K562 (cell line): ENCODE measurements around the gene COL10A1. TPM values are rescaled to one million over a fixed set of nuclear protein-coding genes. Genes with fewer than 3 reads are reported as not detected.

ENCODE experiments used
- ATAC-seq: fragments of 200-7000 bp; cut with Tn5 transposase; 3 replicates; pipeline ENCODE4 v1.9.1; 2020; ENCODE audit warnings: moderate library complexity
- BruUV-seq: library from RNA; stranded (reverse); fragments of 400-500 nt; replicated peaks from 2 replicates; lab custom pipeline; 2021; lab: Mats Ljungman, UMichigan
- CTCF ChIA-PET: fragments of 300-600 bp; formaldehyde crosslinking; extraction: SDS; loops from one replicate; lab custom pipeline; 2021; ENCODE audit warnings: low intra/inter-chr PET ratio; lab: Yijun Ruan, JAX
- POLR2A ChIA-PET: fragments of 300-600, 350-650 bp; sonication (Branson Sonifier 250); formaldehyde crosslinking; extraction: SDS; loops from one replicate; lab custom pipeline; 2021; ENCODE audit warnings: antibody characterized with exemption, inconsistent platforms; lab: Yijun Ruan, JAX
- DNase-seq, 4 experiments: peaks; one replicate each; pipeline versions ENCODE4 v3.0.0 to v3.0.0-alpha.2; 2011 to 2018; ENCODE audit warnings: low spot score in 3 of 4, mixed read lengths in 3 of 4; ENCODE audit errors: extremely low read depth in 1 of 4
- FAIRE-seq: peaks from 2 replicates; lab custom pipeline; 2011; peaks lifted over from hg19 to GRCh38; lab: Jason Lieb, UNC
- H2AFZ ChIP-seq: 2 replicates; pipeline ENCODE4 v1.6.0; 2011; ENCODE audit warnings: low read depth, low read length, control low read depth, inconsistent platforms
- H3K27ac ChIP-seq: fragments of 200-600 bp; 3 replicates; pipeline ENCODE4 v1.8.0; 2011; ENCODE audit warnings: low read depth, mild to moderate bottlenecking, control low read depth, inconsistent platforms, low read length, moderate library complexity, mixed read lengths; ENCODE audit errors: extremely low read depth
- H3K27me3 ChIP-seq, 2 experiments: fragments of 300-600 bp in 1 of 2; 2 replicates in 1 of 2; 3 replicates in 1 of 2; pipeline versions ENCODE4 v1.6.0 to v1.8.0; 2011; ENCODE audit warnings: inconsistent platforms in 2 of 2, low read length in 2 of 2, mild to moderate bottlenecking in 1 of 2, mixed read lengths in 1 of 2, moderate library complexity in 1 of 2; ENCODE audit not compliant: control insufficient read depth in 2 of 2, insufficient read depth in 2 of 2
- H3K36me3 ChIP-seq: fragments of 300-600 bp; 3 replicates; pipeline ENCODE4 v1.8.0; 2011; ENCODE audit warnings: mild to moderate bottlenecking, low read length, inconsistent platforms; ENCODE audit not compliant: control insufficient read depth, insufficient read depth
- H3K4me1 ChIP-seq, 2 experiments: fragments of 200-600 bp in 1 of 2; replicated peaks in 1 of 2; 2 replicates in 1 of 2; 3 replicates in 1 of 2; pipeline versions ENCODE4 v1.5.1 to v1.8.0; 2011; ENCODE audit warnings: inconsistent platforms in 2 of 2, low read length in 2 of 2, mild to moderate bottlenecking in 1 of 2, mixed read lengths in 1 of 2, moderate library complexity in 1 of 2; ENCODE audit not compliant: control insufficient read depth in 2 of 2, insufficient read depth in 2 of 2
- H3K4me2 ChIP-seq: 2 replicates; pipeline ENCODE4 v1.6.1; 2011; ENCODE audit warnings: low read length, control low read depth, inconsistent platforms, mixed read lengths; ENCODE audit not compliant: insufficient read depth
- H3K4me3 ChIP-seq: fragments of 200-600 bp; sonication (generic), shearing (Covaris generic); 2 replicates; pipeline ENCODE4 v1.5.1; 2016; ENCODE audit warnings: control low read depth, inconsistent platforms
- H3K79me2 ChIP-seq: fragments of 200-600 bp; 3 replicates; pipeline ENCODE4 v1.8.0; 2011; ENCODE audit warnings: low read length, inconsistent platforms; ENCODE audit not compliant: control insufficient read depth, insufficient read depth
- H3K9ac ChIP-seq, 2 experiments: 2 replicates each; pipeline versions ENCODE4 v1.6.0 to v1.6.1; 2011; ENCODE audit warnings: low read depth in 2 of 2, low read length in 2 of 2, control low read depth in 1 of 2, inconsistent platforms in 1 of 2, mild to moderate bottlenecking in 1 of 2, mixed read lengths in 1 of 2; ENCODE audit not compliant: insufficient read depth in 1 of 2
- H3K9me1 ChIP-seq: one replicate; pipeline ENCODE4 v1.6.0; 2011; ENCODE audit warnings: inconsistent platforms, mild to moderate bottlenecking, low read length, moderate library complexity; ENCODE audit not compliant: control insufficient read depth, insufficient read depth
- H3K9me3 ChIP-seq: replicated peaks from 2 replicates; pipeline ENCODE4 v1.5.1; 2011; ENCODE audit warnings: low read depth, low read length, inconsistent platforms; ENCODE audit not compliant: control insufficient read depth, insufficient read depth
- H4K20me1 ChIP-seq: replicated peaks from 2 replicates; pipeline ENCODE4 v1.6.1; 2011; ENCODE audit warnings: low read length, inconsistent platforms, mixed read lengths; ENCODE audit not compliant: control insufficient read depth, insufficient read depth
- JUN ChIP-seq, 2 experiments: sonication (generic) in 1 of 2; formaldehyde crosslinking in 1 of 2; IDR thresholded peaks; 2 replicates each; pipeline versions ENCODE4 v1.6.1 to v1.8.0; 2012 to 2022; ENCODE audit warnings: borderline replicate concordance in 2 of 2, mild to moderate bottlenecking in 2 of 2, improper control_type of control experiment in 1 of 2, low read depth in 1 of 2, low read length in 1 of 2, missing genetic modification reagents in 1 of 2
- NRF1 ChIP-seq, 2 experiments: fragments of 450-650 bp; IDR thresholded peaks in 1 of 2; conservative IDR thresholded peaks in 1 of 2; 2 replicates each; pipeline ENCODE4 v1.6.1; 2014; ENCODE audit warnings: mild to moderate bottlenecking in 2 of 2
- OTX1 ChIP-seq: fragments of 450-650 bp; formaldehyde crosslinking; IDR thresholded peaks from 2 replicates; pipeline ENCODE4 v1.4.0; 2022; ENCODE audit warnings: mild to moderate bottlenecking
- SIN3A ChIP-seq, 2 experiments: fragments of 150-350 bp in 1 of 2; IDR thresholded peaks; 2 replicates each; pipeline ENCODE4 v1.6.1; 2011 to 2016; ENCODE audit warnings: borderline replicate concordance in 2 of 2, low read depth in 2 of 2, low read length in 2 of 2, mild to moderate bottlenecking in 2 of 2, moderate library complexity in 2 of 2; ENCODE audit not compliant: control insufficient read depth in 1 of 2
- ZBTB7A ChIP-seq: IDR thresholded peaks from 2 replicates; pipeline ENCODE4 v1.6.1; 2011; ENCODE audit warnings: low read depth, mild to moderate bottlenecking, low read length, moderate library complexity, borderline replicate concordance; ENCODE audit not compliant: control insufficient read depth
- WGBS: fragments of 100-300 bp; shearing (Covaris generic); methylation state at CpG from one replicate; pipeline ENCODE4 v1.1.6; 2016; ENCODE audit warnings: low coverage, mixed read lengths; ENCODE audit not compliant: insufficient coverage; ENCODE audit errors: missing lambda C conversion rate; 5-methylcytosine and 5-hydroxymethylcytosine counted together
- in situ Hi-C: fragments of 300-500 bp; cut with MboI; formaldehyde crosslinking; loops from 4 replicates; pipeline ENCODE4 v1.15.0; 2018; ENCODE audit warnings: inconsistent platforms, mixed read lengths
- intact Hi-C: fragments of 100-400 bp; cut with micrococcal nuclease; formaldehyde crosslinking; loops from 2 replicates; pipeline ENCODE4 v1.14.2; 2022
- polyA plus RNA-seq, 8 experiments: library from polyadenylated mRNA; depleted of rRNA in 4 of 8; stranded (reverse) in 5 of 8; unstranded in 3 of 8; fragments of >200 nt; fragmentation: Nextera tagmentation in 2 of 8; fragmentation: Illumina TruSeq in 1 of 8; extraction: Ambion mirVana in 2 of 8; extraction: Trizol in 1 of 8; gene quantifications; 2 replicates each; pipeline versions ENCODE4 v1.2.1 to v1.2.3, GENCODE V29; 2011 to 2014; ENCODE audit warnings: inconsistent platforms in 1 of 8, missing spikeins in 1 of 8
- total RNA-seq, 7 experiments: library from RNA; depleted of rRNA in 6 of 7; stranded (reverse); fragments of >200 nt in 6 of 7; fragmentation: Illumina TruSeq in 2 of 7; extraction: Trizol in 2 of 7; gene quantifications; 2 replicates each; pipeline versions ENCODE4 v1.2.1 to v1.2.3, GENCODE V29; 2011 to 2021; ENCODE audit warnings: low replicate concordance in 1 of 7
- TF ChIP-seq, protein P1 (sequence below): fragments of 450-650 bp; formaldehyde crosslinking; IDR thresholded peaks from 2 replicates; pipeline ENCODE4 v1.4.0; 2022; ENCODE audit warnings: missing genetic modification characterization
- TF ChIP-seq, protein P2 (sequence below), 2 experiments: fragments of 450-650 bp in 1 of 2; sonication (generic) in 1 of 2; formaldehyde crosslinking in 1 of 2; IDR thresholded peaks; 2 replicates each; pipeline versions ENCODE4 v1.7.1 to v1.9.0; 2016 to 2022; ENCODE audit warnings: inconsistent platforms in 1 of 2, mild to moderate bottlenecking in 1 of 2, missing genetic modification reagents in 1 of 2
- TF ChIP-seq, protein P3 (sequence below): sonication (generic); formaldehyde crosslinking; IDR thresholded peaks from 2 replicates; pipeline ENCODE4 v1.8.0; 2022; ENCODE audit warnings: missing genetic modification reagents, mild to moderate bottlenecking, borderline replicate concordance

Gene COL10A1
- total and polyA plus RNA-seq, 9 of the 15 experiments (the other 6 are each of a cell fraction or from before 2014, with no cell fraction given) = 0.06 to 0.08 TPM; not detected in 7

DNA sequence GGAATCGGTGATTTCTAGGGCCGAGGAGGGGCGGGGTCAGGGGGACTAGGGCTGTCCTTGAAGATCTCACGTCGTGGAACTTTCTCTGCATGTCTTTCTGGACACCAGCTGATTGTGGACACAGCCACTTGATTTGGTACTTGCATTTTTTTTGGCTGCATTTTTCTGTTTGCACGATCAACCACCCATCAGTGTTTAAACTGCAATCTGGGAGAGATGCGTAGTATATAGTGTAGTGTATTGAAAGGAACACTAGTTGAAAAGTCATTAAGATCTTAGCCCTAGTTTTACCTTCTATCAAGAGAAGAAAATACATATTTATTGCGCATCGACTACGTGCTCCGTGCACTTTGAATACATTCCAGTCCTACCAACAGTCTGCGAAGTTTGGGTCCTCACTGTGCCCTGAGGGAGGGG, 24.6 kb downstream of the COL10A1 start:
- Histone ChIP-seq H3K27ac (peak overlapping the region; percentile 88), H3K9me3 (peaks cover 4% of the 10 kb centered on the region), H3K4me2 (peak overlapping the region; percentile 89), H3K4me1 (peaks cover 4 to 7% of the 10 kb centered on the region in 2 experiments; a peak in 3 of 5 replicates), H3K79me2 (peaks cover 11% of the 10 kb centered on the region), H3K9me1 (no peaks in the 10 kb centered on the region), H3K9ac (peak overlapping the region; percentile 84 to 95), H3K36me3 (no peaks in the 10 kb centered on the region), H4K20me1 (no peaks in the 10 kb centered on the region), H2AFZ (peak overlapping the region; percentile 99), H3K4me3 (peak overlapping the region; percentile 88), H3K27me3 (no peaks in the 10 kb centered on the region)
- POLR2A ChIA-PET = interaction anchor here (0.5 to 1.3 kb wide), 8 partner anchors 8 to 686 kb away, joined by 3 to 7 read pairs (median 4); no protein-coding TSS in a partner anchor
- no peak for FAIRE-seq
- no peak for ATAC-seq
- WGBS = 6% methylated on average over 9 of the region's 12 CpGs
- intact Hi-C loops (no loop called here), in situ Hi-C loops (no loop called here)
- BruUV-seq = no TSS peak
- peak; percentile 58 to 88 (median 72) for DNase-seq
- CTCF ChIA-PET = interaction anchor here (1.2 kb wide), 1 partner anchor 90 kb away, joined by 4 read pairs; no protein-coding TSS in a partner anchor
- TF ChIP-seq, protein P1, sequence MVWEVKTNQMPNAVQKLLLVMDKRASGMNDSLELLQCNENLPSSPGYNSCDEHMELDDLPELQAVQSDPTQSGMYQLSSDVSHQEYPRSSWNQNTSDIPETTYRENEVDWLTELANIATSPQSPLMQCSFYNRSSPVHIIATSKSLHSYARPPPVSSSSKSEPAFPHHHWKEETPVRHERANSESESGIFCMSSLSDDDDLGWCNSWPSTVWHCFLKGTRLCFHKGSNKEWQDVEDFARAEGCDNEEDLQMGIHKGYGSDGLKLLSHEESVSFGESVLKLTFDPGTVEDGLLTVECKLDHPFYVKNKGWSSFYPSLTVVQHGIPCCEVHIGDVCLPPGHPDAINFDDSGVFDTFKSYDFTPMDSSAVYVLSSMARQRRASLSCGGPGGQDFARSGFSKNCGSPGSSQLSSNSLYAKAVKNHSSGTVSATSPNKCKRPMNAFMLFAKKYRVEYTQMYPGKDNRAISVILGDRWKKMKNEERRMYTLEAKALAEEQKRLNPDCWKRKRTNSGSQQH (CRISPR knock-in tag) = no peak
- TF ChIP-seq NRF1 (conservative IDR thresholded peaks at IDR 0.05 in 1 of 2, IDR thresholded peaks at IDR 0.05 in 1 of 2) = peak; percentile 0 to 76; a peak in 2 of 4 replicates
- TF ChIP-seq ZBTB7A = 0 out of 2 replicates have a peak, but pooled peaks have one; percentile 14
- TF ChIP-seq, protein P2, sequence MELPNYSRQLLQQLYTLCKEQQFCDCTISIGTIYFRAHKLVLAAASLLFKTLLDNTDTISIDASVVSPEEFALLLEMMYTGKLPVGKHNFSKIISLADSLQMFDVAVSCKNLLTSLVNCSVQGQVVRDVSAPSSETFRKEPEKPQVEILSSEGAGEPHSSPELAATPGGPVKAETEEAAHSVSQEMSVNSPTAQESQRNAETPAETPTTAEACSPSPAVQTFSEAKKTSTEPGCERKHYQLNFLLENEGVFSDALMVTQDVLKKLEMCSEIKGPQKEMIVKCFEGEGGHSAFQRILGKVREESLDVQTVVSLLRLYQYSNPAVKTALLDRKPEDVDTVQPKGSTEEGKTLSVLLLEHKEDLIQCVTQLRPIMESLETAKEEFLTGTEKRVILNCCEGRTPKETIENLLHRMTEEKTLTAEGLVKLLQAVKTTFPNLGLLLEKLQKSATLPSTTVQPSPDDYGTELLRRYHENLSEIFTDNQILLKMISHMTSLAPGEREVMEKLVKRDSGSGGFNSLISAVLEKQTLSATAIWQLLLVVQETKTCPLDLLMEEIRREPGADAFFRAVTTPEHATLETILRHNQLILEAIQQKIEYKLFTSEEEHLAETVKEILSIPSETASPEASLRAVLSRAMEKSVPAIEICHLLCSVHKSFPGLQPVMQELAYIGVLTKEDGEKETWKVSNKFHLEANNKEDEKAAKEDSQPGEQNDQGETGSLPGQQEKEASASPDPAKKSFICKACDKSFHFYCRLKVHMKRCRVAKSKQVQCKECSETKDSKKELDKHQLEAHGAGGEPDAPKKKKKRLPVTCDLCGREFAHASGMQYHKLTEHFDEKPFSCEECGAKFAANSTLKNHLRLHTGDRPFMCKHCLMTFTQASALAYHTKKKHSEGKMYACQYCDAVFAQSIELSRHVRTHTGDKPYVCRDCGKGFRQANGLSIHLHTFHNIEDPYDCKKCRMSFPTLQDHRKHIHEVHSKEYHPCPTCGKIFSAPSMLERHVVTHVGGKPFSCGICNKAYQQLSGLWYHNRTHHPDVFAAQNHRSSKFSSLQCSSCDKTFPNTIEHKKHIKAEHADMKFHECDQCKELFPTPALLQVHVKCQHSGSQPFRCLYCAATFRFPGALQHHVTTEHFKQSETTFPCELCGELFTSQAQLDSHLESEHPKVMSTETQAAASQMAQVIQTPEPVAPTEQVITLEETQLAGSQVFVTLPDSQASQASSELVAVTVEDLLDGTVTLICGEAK (IDR thresholded peaks at IDR 0.05) = 0 out of 2 replicates have a peak, but pooled peaks have one; percentile 8
- TF ChIP-seq, protein P2 (CRISPR knock-in tag; IDR thresholded peaks at IDR 0.05) = no peak
- 0 out of 2 replicates have a peak, but pooled peaks have one; percentile 25 for TF ChIP-seq OTX1 (CRISPR knock-in tag)
- no peak for TF ChIP-seq JUN (IDR thresholded peaks at IDR 0.05; ENCODE audit: borderline replicate concordance, low read depth, low read length)
- no peak for TF ChIP-seq JUN (CRISPR knock-in tag; IDR thresholded peaks at IDR 0.05; ENCODE audit: borderline replicate concordance)
- 0 out of 4 replicates have a peak, but pooled peaks of 1 of the 2 experiments have one; percentile 50 for TF ChIP-seq SIN3A (IDR thresholded peaks at IDR 0.05; ENCODE audit: borderline replicate concordance in 2 of 2, control insufficient read depth in 1 of 2, low read depth in 2 of 2, low read length in 2 of 2)
- TF ChIP-seq, protein P3, sequence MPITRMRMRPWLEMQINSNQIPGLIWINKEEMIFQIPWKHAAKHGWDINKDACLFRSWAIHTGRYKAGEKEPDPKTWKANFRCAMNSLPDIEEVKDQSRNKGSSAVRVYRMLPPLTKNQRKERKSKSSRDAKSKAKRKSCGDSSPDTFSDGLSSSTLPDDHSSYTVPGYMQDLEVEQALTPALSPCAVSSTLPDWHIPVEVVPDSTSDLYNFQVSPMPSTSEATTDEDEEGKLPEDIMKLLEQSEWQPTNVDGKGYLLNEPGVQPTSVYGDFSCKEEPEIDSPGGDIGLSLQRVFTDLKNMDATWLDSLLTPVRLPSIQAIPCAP (CRISPR knock-in tag) = no peak
